Fibroblast of lung (primary cell): ENCODE measurements around the gene TESK2. TPM values are rescaled to one million over a fixed set of nuclear protein-coding genes. Genes with fewer than 3 reads are reported as not detected.
"Not testable (repeated sequence)": the region's sequence is repeated elsewhere in the genome, so short reads cannot be mapped to it uniquely, and the experiment has no call there.

Experiments
- DNase-seq, 2 donors: peaks; one replicate each; pipeline versions ENCODE4 v3.0.0 to v3.0.0-alpha.2; 2010; ENCODE audit warnings: low read depth in 2 of 2
- H2AFZ ChIP-seq: 2 replicates; pipeline ENCODE4 v1.5.1; 2012; ENCODE audit warnings: low read length, control low read depth, inconsistent platforms
- H3K27ac ChIP-seq: 2 replicates; pipeline ENCODE4 v1.5.1; 2011; ENCODE audit warnings: low read length, control low read depth; ENCODE audit not compliant: insufficient read depth
- H3K27me3 ChIP-seq: 2 replicates; pipeline ENCODE4 v1.5.1; 2011; ENCODE audit warnings: mild to moderate bottlenecking, low read length; ENCODE audit not compliant: control insufficient read depth, insufficient read depth
- H3K36me3 ChIP-seq: 2 replicates; pipeline ENCODE4 v1.5.1; 2011; ENCODE audit warnings: low read length; ENCODE audit not compliant: control insufficient read depth, insufficient read depth
- H3K4me1 ChIP-seq: 2 replicates; pipeline ENCODE4 v1.5.1; 2011; ENCODE audit warnings: low read length; ENCODE audit not compliant: control insufficient read depth, insufficient read depth; ENCODE audit errors: extremely low read depth
- H3K4me2 ChIP-seq: 2 replicates; pipeline ENCODE4 v1.5.1; 2011; ENCODE audit warnings: low read length, control low read depth; ENCODE audit not compliant: insufficient read depth; ENCODE audit errors: extremely low read depth
- H3K4me3 ChIP-seq, 4 experiments: fragments of 200-600 bp in 1 of 4; sonication (generic) in 1 of 4; replicated peaks in 1 of 4; 2 replicates each; pipeline ENCODE4 v1.5.1; 2011 to 2016; ENCODE audit warnings: low read length in 4 of 4, low read depth in 3 of 4, mild to moderate bottlenecking in 3 of 4, control low read depth in 2 of 4, inconsistent platforms in 1 of 4, mixed read lengths in 1 of 4; ENCODE audit not compliant: insufficient read depth in 1 of 4; ENCODE audit errors: control extremely low read depth in 1 of 4
- H3K79me2 ChIP-seq: 2 replicates; pipeline ENCODE4 v1.5.1; 2012; ENCODE audit warnings: mild to moderate bottlenecking, low read length, inconsistent platforms; ENCODE audit not compliant: control insufficient read depth, insufficient read depth
- H3K9ac ChIP-seq: 2 replicates; pipeline ENCODE4 v1.5.1; 2011; ENCODE audit warnings: mild to moderate bottlenecking, low read length, control low read depth; ENCODE audit not compliant: insufficient read depth
- H3K9me3 ChIP-seq: 2 replicates; pipeline ENCODE4 v1.5.1; 2012; ENCODE audit warnings: low read depth, low read length; ENCODE audit not compliant: control insufficient read depth, insufficient read depth
- H4K20me1 ChIP-seq: 2 replicates; pipeline ENCODE4 v1.5.1; 2011; ENCODE audit warnings: low read length; ENCODE audit not compliant: control insufficient read depth, insufficient read depth; ENCODE audit errors: extremely low read depth
- CTCF ChIP-seq, 2 donors: IDR thresholded peaks in 1 of 2; conservative IDR thresholded peaks in 1 of 2; 1 replicate in 1 of 2; 2 replicates in 1 of 2; pipeline ENCODE4 v1.5.1; 2011 to 2012; ENCODE audit warnings: low read length in 2 of 2, control low read depth in 1 of 2, inconsistent platforms in 1 of 2, low read depth in 1 of 2, mild to moderate bottlenecking in 1 of 2
- EZH2 ChIP-seq: IDR thresholded peaks from 2 replicates; pipeline ENCODE4 v1.5.1; 2012; ENCODE audit warnings: low read length, control low read depth, mild to moderate bottlenecking; ENCODE audit errors: missing control alignments
- polyA plus RNA-seq, 2 donors: library from polyadenylated mRNA; depleted of rRNA in 1 of 2; stranded (reverse) in 1 of 2; unstranded in 1 of 2; fragments of >200 nt; gene quantifications; 2 replicates each; pipeline ENCODE4 v1.2.1, GENCODE V29; 2011 to 2012; ENCODE audit warnings: missing spikeins in 1 of 2
- total RNA-seq: library from RNA; depleted of rRNA; stranded (reverse); fragments of >200 nt; gene quantifications from 2 replicates; pipeline ENCODE4 v1.2.1, GENCODE V29; 2014

Gene TESK2
- total and polyA plus RNA-seq, 2 donors (not counting 1 experiment from before 2014, with no cell fraction given), result 1.7 to 4.3 TPM

DNA sequence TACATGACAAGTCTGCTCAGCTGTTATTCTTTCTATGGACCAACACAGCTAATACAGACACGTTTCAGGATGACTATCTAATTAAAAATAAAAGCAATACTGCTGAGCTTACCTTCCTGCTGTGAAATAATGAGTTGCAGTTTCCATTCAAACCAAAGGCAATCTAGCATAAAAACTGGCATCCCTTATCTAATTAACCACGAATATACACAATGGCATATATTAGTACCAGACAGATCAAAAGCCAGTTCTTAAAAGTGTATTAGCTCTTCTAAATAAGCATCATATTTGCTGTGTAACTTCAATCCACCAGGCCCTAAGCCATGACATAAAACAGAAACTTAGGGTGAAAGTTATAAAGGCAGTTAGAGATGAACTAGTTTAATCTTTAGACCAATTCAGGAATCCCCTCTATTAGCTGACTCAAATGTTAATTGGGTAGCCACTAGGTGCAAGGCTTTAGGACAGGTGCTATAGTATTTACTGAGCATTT, 20.6 kb downstream of the TESK2 start:
- H3K4me2 ChIP-seq, result no peak overlapping the region
- H3K36me3 ChIP-seq, result no peaks in the 10 kb centered on the region
- H3K9me3 ChIP-seq, result no peaks in the 10 kb centered on the region
- H3K4me1 ChIP-seq, result no peaks in the 10 kb centered on the region
- no peak overlapping the region for H3K9ac ChIP-seq
- H4K20me1 ChIP-seq, result no peaks in the 10 kb centered on the region
- H3K27me3 ChIP-seq, result no peaks in the 10 kb centered on the region
- no peak overlapping the region for H3K27ac ChIP-seq
- no peak overlapping the region for H3K4me3 ChIP-seq
- TF ChIP-seq EZH2 (no peak), CTCF (conservative IDR thresholded peaks at IDR 0.05 in 1 of 2, IDR thresholded peaks at IDR 0.05 in 1 of 2; ENCODE audit: low read depth in 1 of 2, low read length in 2 of 2) (no peak)
- no peak for DNase-seq
- H2AFZ ChIP-seq, result no peak overlapping the region
- no peaks in the 10 kb centered on the region for H3K79me2 ChIP-seq

DNA sequence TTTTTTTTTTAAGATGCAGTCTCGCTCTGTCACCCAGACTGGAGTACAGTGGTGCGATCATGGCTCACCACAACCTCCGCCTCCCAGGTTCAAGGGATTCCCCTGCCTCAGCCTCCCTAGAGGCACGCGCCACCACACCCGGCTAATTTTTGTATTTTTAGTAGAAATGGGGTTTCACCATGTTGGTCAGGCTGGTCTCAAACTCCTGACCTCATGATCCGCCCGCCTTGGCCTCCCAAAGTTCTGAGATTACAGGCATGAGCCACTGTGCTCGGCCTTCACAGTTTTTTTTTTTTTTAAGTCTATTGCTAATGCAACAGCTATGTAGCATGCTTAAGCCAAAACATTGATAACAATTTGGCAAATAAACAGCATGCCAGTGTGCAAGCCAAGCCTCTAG, 23.6 kb downstream of the TESK2 start:
- H3K4me2 ChIP-seq, H3K9me3 ChIP-seq, H3K36me3 ChIP-seq, H3K4me1 ChIP-seq, H3K27me3 ChIP-seq, H3K4me3 ChIP-seq, H3K27ac ChIP-seq, H3K79me2 ChIP-seq, H4K20me1 ChIP-seq, H3K9ac ChIP-seq, H2AFZ ChIP-seq: not testable (repeated sequence)
- peak in 1 of 2 donors; percentile 12 for DNase-seq

GRCh38 chr1:45465277-45465676, 25.7 kb downstream of the TESK2 start:
- no peaks in the 10 kb centered on the region for H3K79me2 ChIP-seq
- H3K9ac ChIP-seq, result no peak overlapping the region
- no peak overlapping the region for H3K4me3 ChIP-seq
- H3K9me3 ChIP-seq, result no peaks in the 10 kb centered on the region
- no peak overlapping the region for H3K27ac ChIP-seq
- no peaks in the 10 kb centered on the region for H3K36me3 ChIP-seq
- TF ChIP-seq EZH2 (no peak), CTCF (conservative IDR thresholded peaks at IDR 0.05 in 1 of 2, IDR thresholded peaks at IDR 0.05 in 1 of 2; ENCODE audit: low read depth in 1 of 2, low read length in 2 of 2) (no peak)
- H3K4me2 ChIP-seq, result no peak overlapping the region
- no peak for DNase-seq
- no peaks in the 10 kb centered on the region for H3K27me3 ChIP-seq
- H2AFZ ChIP-seq, result no peak overlapping the region
- H3K4me1 ChIP-seq, result no peaks in the 10 kb centered on the region
- no peaks in the 10 kb centered on the region for H4K20me1 ChIP-seq
